ENCODE data around the gene OGDH. TPM values are rescaled to one million over a fixed set of nuclear protein-coding genes. Genes with fewer than 3 reads are reported as not detected.

The OGDH gene
- total RNA-seq, 4 donors from 2014 or later, result 38.2 to 97.6 (median 78.6) TPM

GRCh38 chr7:44652535-44652934, 46.1 kb downstream of the OGDH start:
- H3K4me3 ChIP-seq, result no peak overlapping the region
- DNase-seq, result no peak
- no peak for TF ChIP-seq CTCF (IDR thresholded peaks at IDR 0.05)
- TF ChIP-seq POLR2A (IDR thresholded peaks at IDR 0.05), result no peak
- intact Hi-C loops (cut with DNase I; ENCODE audit: low total_unique reads), result no loop called here
- no peaks in the 10 kb centered on the region for H3K36me3 ChIP-seq
- H3K27ac ChIP-seq, result no peak overlapping the region
- H3K9me3 ChIP-seq, result no peaks in the 10 kb centered on the region
- H3K4me1 ChIP-seq, result no peaks in the 10 kb centered on the region
- H3K27me3 ChIP-seq, result no peaks in the 10 kb centered on the region

GRCh38 chr7:44654255-44654796, 47.9 kb downstream of the OGDH start:
- no peaks in the 10 kb centered on the region for H3K36me3 ChIP-seq

GRCh38 chr7:44655341-44655740, 48.9 kb downstream of the OGDH start:
- intact Hi-C loops (cut with DNase I; ENCODE audit: low total_unique reads), result no loop called here
- H3K36me3 ChIP-seq, result no peaks in the 10 kb centered on the region
- no peaks in the 10 kb centered on the region for H3K9me3 ChIP-seq
- H3K4me3 ChIP-seq, result no peak overlapping the region
- no peaks in the 10 kb centered on the region for H3K27me3 ChIP-seq
- no peaks in the 10 kb centered on the region for H3K4me1 ChIP-seq
- no peak overlapping the region for H3K27ac ChIP-seq
- TF ChIP-seq CTCF (IDR thresholded peaks at IDR 0.05), result no peak
- DNase-seq, result no peak

More at GRCh38 chr7:44654255-44654796, 47.9 kb downstream of the OGDH start:
- Histone ChIP-seq H3K4me3 (no peak overlapping the region), H3K4me1 (no peaks in the 10 kb centered on the region), H3K27me3 (no peaks in the 10 kb centered on the region), H3K27ac (no peak overlapping the region), H3K9me3 (no peaks in the 10 kb centered on the region)
- DNase-seq, result no peak
- TF ChIP-seq CTCF (IDR thresholded peaks at IDR 0.05), result no peak
- no peak for TF ChIP-seq POLR2A (IDR thresholded peaks at IDR 0.05)
- intact Hi-C loops (cut with DNase I; ENCODE audit: low total_unique reads), result no loop called here

- no peak overlapping the region for H3K27ac ChIP-seq
- no peaks in the 10 kb centered on the region for H3K36me3 ChIP-seq
- TF ChIP-seq POLR2A (IDR thresholded peaks at IDR 0.05) (no peak), CTCF (IDR thresholded peaks at IDR 0.05) (no peak)
- intact Hi-C loops (cut with DNase I; ENCODE audit: low total_unique reads), result no loop called here
- no peaks in the 10 kb centered on the region for H3K27me3 ChIP-seq
- DNase-seq, result no peak
- no peak overlapping the region for H3K4me3 ChIP-seq
- peaks cover 0 to 6% of the 10 kb centered on the region in 2 donors for H3K9me3 ChIP-seq
- H3K4me1 ChIP-seq, result no peaks in the 10 kb centered on the region
Measured at GRCh38 chr7:44658979-44659378, 52.6 kb downstream of the OGDH start.

GRCh38 chr7:44661233-44661632, 54.8 kb downstream of the OGDH start:
- Histone ChIP-seq H3K4me1 (no peaks in the 10 kb centered on the region), H3K4me3 (no peak overlapping the region), H3K27ac (no peak overlapping the region), H3K9me3 (peaks cover 0 to 6% of the 10 kb centered on the region in 2 donors), H3K36me3 (no peaks in the 10 kb centered on the region), H3K27me3 (no peaks in the 10 kb centered on the region)
- TF ChIP-seq CTCF (IDR thresholded peaks at IDR 0.05) (no peak), POLR2A (IDR thresholded peaks at IDR 0.05) (no peak)
- intact Hi-C loops (cut with DNase I; ENCODE audit: low total_unique reads), result no loop called here
- no peak for DNase-seq
